CD14-positive monocyte (primary cell): ENCODE data around the gene CFAP157. TPM values are rescaled to one million over a fixed set of nuclear protein-coding genes. Genes with fewer than 3 reads are reported as not detected.

Experiments used
- DNase-seq, 3 donors: peaks; one replicate each; pipeline ENCODE4 v3.0.0-alpha.2; 2011 to 2022
- H2AFZ ChIP-seq: 2 replicates; pipeline ENCODE4 v1.6.0; 2012; ENCODE audit warnings: mild to moderate bottlenecking, low read depth, low read length, inconsistent platforms; ENCODE audit not compliant: insufficient read depth, poor library complexity, severe bottlenecking
- H3K27ac ChIP-seq, 2 donors: 1 replicate in 1 of 2; 2 replicates in 1 of 2; pipeline ENCODE4 v1.5.1; 2012 to 2013; ENCODE audit warnings: low read length in 2 of 2, control low read depth in 1 of 2, inconsistent platforms in 1 of 2, low read depth in 1 of 2, mild to moderate bottlenecking in 1 of 2
- H3K27me3 ChIP-seq, 2 donors: one replicate each; pipeline versions ENCODE4 v1.6.0 to v1.6.1; 2011 to 2013; ENCODE audit warnings: low read length in 2 of 2; ENCODE audit not compliant: control insufficient read depth in 2 of 2, insufficient read depth in 2 of 2
- H3K36me3 ChIP-seq, 2 donors: replicated peaks in 1 of 2; 1 replicate in 1 of 2; 2 replicates in 1 of 2; pipeline versions ENCODE4 v1.5.1 to v1.6.1; 2012 to 2013; ENCODE audit warnings: low read length in 2 of 2, control low read depth in 1 of 2, inconsistent platforms in 1 of 2, mild to moderate bottlenecking in 1 of 2; ENCODE audit not compliant: insufficient read depth in 2 of 2, control insufficient read depth in 1 of 2
- H3K4me1 ChIP-seq, 2 donors: 1 replicate in 1 of 2; 2 replicates in 1 of 2; pipeline versions ENCODE4 v1.5.1 to v1.6.1; 2012 to 2013; ENCODE audit warnings: low read length in 2 of 2, control low read depth in 1 of 2, inconsistent platforms in 1 of 2, mild to moderate bottlenecking in 1 of 2, moderate library complexity in 1 of 2; ENCODE audit not compliant: insufficient read depth in 2 of 2, control insufficient read depth in 1 of 2
- H3K4me2 ChIP-seq: replicated peaks from 2 replicates; pipeline ENCODE3; 2012; ENCODE audit warnings: low read length, moderate library complexity, mild to moderate bottlenecking; ENCODE audit not compliant: poor library complexity, severe bottlenecking; ENCODE audit errors: extremely low read depth
- H3K4me3 ChIP-seq, 3 experiments: fragments of 200-600 bp in 1 of 3; sonication (generic) in 1 of 3; replicated peaks in 1 of 3; 1 replicate in 2 of 3; 2 replicates in 1 of 3; pipeline ENCODE4 v1.5.1; 2011 to 2013; ENCODE audit warnings: low read length in 3 of 3, mild to moderate bottlenecking in 3 of 3, control low read depth in 2 of 3, low read depth in 2 of 3, inconsistent platforms in 1 of 3, moderate library complexity in 1 of 3
- H3K79me2 ChIP-seq: 2 replicates; pipeline ENCODE4 v1.6.0; 2012; ENCODE audit warnings: mild to moderate bottlenecking, control low read depth, inconsistent platforms, low read length, moderate library complexity; ENCODE audit not compliant: insufficient read depth
- H3K9ac ChIP-seq: 2 replicates; pipeline ENCODE4 v1.6.0; 2017; ENCODE audit warnings: low read length, mild to moderate bottlenecking; ENCODE audit not compliant: insufficient read depth, poor library complexity, severe bottlenecking
- H3K9me3 ChIP-seq, 2 donors: replicated peaks in 1 of 2; 1 replicate in 1 of 2; 2 replicates in 1 of 2; pipeline versions ENCODE4 v1.5.1 to v1.6.1; 2012 to 2013; ENCODE audit warnings: low read length in 2 of 2, control low read depth in 1 of 2; ENCODE audit not compliant: control insufficient read depth in 1 of 2, insufficient read depth in 1 of 2
- H4K20me1 ChIP-seq: 2 replicates; pipeline ENCODE4 v1.6.0; 2012; ENCODE audit warnings: mild to moderate bottlenecking, low read length, control low read depth, moderate library complexity; ENCODE audit not compliant: insufficient read depth
- H3K27ac Mint-ChIP-seq, 7 donors: one replicate each; pipeline ENCODE4 v1.8.0; 2020; ENCODE audit warnings: mild to moderate bottlenecking in 7 of 7, mixed read lengths in 7 of 7, moderate library complexity in 6 of 7, inconsistent platforms in 2 of 7
- H3K27me3 Mint-ChIP-seq, 3 donors: one replicate each; pipeline ENCODE4 v1.8.0; 2021 to 2022; ENCODE audit warnings: low read depth in 3 of 3, mild to moderate bottlenecking in 3 of 3, mixed read lengths in 3 of 3, moderate library complexity in 3 of 3, inconsistent platforms in 1 of 3
- H3K36me3 Mint-ChIP-seq, 2 donors: one replicate each; pipeline ENCODE4 v1.8.0; 2020; ENCODE audit warnings: mixed read lengths in 2 of 2, inconsistent platforms in 1 of 2, mild to moderate bottlenecking in 1 of 2
- H3K4me1 Mint-ChIP-seq: one replicate; pipeline ENCODE4 v1.8.0; 2020; ENCODE audit warnings: mild to moderate bottlenecking, mixed read lengths
- H3K4me3 Mint-ChIP-seq, 2 donors: one replicate each; pipeline ENCODE4 v1.8.0; 2020; ENCODE audit warnings: mild to moderate bottlenecking in 2 of 2, mixed read lengths in 2 of 2, moderate library complexity in 1 of 2
- H3K9me3 Mint-ChIP-seq, 7 donors: one replicate each; pipeline ENCODE4 v1.8.0; 2020 to 2022; ENCODE audit warnings: mixed read lengths in 7 of 7, mild to moderate bottlenecking in 6 of 7, moderate library complexity in 6 of 7, inconsistent platforms in 2 of 7
- WGBS: methylation state at CpG from one replicate; pipeline ENCODE4 v1.1.5; 2013; ENCODE audit warnings: missing lambda C conversion rate; ENCODE audit not compliant: insufficient coverage; 5-methylcytosine and 5-hydroxymethylcytosine counted together
- intact Hi-C, 2 donors: fragments of 100-400 bp; cut with micrococcal nuclease; formaldehyde crosslinking; loops; one replicate each; pipeline versions ENCODE4 v1.15.0 to v1.15.1; 2023
- polyA plus RNA-seq, 3 donors: library from polyadenylated mRNA; depleted of rRNA in 1 of 3; unstranded in 2 of 3; stranded (reverse) in 1 of 3; fragments of 300-500 nt in 2 of 3; fragments of >200 nt in 1 of 3; fragmentation: Illumina TruSeq in 2 of 3; gene quantifications; 1 replicate in 2 of 3; 2 replicates in 1 of 3; pipeline ENCODE4 v1.2.3, GENCODE V29; 2012 to 2021
- TF ChIP-seq, protein P1 (sequence below): fragments of 200-600 bp; IDR thresholded peaks from one replicate; pipeline ENCODE4 v1.8.0; 2022; ENCODE audit warnings: antibody characterized with exemption, mild to moderate bottlenecking

CFAP157 gene
- polyA plus RNA-seq, 3 donors = 0.06 to 0.09 TPM; not detected in 1

DNA sequence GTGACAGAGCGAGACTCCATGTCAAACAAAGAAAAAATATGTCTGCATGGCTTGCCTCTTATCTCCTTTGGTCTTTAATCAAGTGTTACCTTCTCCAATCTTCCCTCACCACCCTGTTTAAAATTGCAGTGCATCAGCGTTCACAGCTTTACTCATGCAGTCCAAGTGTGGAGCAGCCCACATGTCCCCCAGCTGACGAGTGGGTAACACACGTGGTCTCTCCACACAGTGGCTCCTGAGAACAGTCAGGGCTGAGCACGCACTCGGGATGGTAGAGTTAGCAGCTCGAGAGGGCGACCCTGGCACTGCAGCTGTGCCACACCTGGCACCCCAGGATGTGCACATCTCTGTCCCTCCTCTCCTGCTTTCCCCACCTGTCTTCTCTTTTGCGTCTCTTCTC lies 25.9 kb upstream of the CFAP157 start:
- no peaks in the 10 kb centered on the region for H3K9me3 ChIP-seq
- H3K4me1 Mint-ChIP-seq = no peaks in the 10 kb centered on the region
- H3K4me1 ChIP-seq = no peaks in the 10 kb centered on the region
- peaks cover 0 to 6% (median 2%) of the 10 kb centered on the region in 3 donors for H3K27me3 Mint-ChIP-seq
- H3K9me3 Mint-ChIP-seq = no peaks in the 10 kb centered on the region
- no peak overlapping the region for H3K4me3 Mint-ChIP-seq
- no peaks in the 10 kb centered on the region for H3K79me2 ChIP-seq
- H2AFZ ChIP-seq = no peak overlapping the region
- intact Hi-C loops = no loop called here
- H3K27ac Mint-ChIP-seq = no peak overlapping the region
- no peaks in the 10 kb centered on the region for H3K27me3 ChIP-seq
- H3K36me3 Mint-ChIP-seq = no peaks in the 10 kb centered on the region
- TF ChIP-seq, protein P1, sequence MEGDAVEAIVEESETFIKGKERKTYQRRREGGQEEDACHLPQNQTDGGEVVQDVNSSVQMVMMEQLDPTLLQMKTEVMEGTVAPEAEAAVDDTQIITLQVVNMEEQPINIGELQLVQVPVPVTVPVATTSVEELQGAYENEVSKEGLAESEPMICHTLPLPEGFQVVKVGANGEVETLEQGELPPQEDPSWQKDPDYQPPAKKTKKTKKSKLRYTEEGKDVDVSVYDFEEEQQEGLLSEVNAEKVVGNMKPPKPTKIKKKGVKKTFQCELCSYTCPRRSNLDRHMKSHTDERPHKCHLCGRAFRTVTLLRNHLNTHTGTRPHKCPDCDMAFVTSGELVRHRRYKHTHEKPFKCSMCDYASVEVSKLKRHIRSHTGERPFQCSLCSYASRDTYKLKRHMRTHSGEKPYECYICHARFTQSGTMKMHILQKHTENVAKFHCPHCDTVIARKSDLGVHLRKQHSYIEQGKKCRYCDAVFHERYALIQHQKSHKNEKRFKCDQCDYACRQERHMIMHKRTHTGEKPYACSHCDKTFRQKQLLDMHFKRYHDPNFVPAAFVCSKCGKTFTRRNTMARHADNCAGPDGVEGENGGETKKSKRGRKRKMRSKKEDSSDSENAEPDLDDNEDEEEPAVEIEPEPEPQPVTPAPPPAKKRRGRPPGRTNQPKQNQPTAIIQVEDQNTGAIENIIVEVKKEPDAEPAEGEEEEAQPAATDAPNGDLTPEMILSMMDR = no peak
- H3K27ac ChIP-seq = no peak overlapping the region
- DNase-seq = no peak
- H3K4me2 ChIP-seq = no peak overlapping the region
- WGBS = 94% methylated on average over 8 of the region's 9 CpGs
- H3K4me3 ChIP-seq = no peak overlapping the region
- H4K20me1 ChIP-seq = no peaks in the 10 kb centered on the region
- H3K36me3 ChIP-seq = no peaks in the 10 kb centered on the region
- H3K9ac ChIP-seq = no peak overlapping the region

DNA sequence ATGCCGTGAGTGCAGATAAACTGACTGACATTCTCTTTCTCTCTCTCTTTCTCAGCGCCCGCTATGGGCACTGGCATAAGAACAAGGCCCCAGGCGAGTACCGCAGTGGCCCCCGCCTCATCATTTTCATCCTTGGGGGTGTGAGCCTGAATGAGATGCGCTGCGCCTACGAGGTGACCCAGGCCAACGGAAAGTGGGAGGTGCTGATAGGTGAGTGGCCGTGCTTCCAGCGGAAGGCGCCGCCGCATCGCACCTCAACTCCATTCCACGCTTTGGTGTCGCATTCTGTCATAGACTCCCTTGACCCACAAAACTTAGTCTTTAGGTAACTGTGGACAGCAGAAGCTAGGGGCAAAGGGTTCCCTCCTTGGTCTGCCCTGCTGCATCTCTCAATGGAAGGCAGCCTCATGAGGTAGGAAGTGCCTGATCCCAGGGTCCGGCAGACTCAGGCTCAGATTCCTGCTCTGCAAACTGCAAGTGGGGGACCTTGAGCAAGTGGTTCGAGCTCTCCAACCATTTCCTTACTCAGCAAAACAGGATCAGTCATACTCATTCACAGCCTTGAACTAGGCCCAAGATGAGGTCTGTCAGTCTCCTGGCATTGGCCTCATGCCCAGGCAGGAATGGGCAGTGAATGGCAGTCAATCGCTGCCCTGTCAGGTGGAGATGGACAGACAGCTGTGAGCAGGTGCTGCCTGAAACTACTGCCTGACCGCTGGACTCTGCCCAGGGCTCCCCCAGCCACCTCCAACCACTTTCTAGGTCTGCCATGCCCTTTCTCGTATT lies 24.2 kb upstream of the CFAP157 start:
- no peaks in the 10 kb centered on the region for H3K36me3 Mint-ChIP-seq
- Histone ChIP-seq H3K4me2 (no peak overlapping the region), H3K4me3 (no peak overlapping the region), H3K9ac (no peak overlapping the region), H3K4me1 (no peaks in the 10 kb centered on the region), H2AFZ (no peak overlapping the region), H3K36me3 (no peaks in the 10 kb centered on the region), H3K9me3 (no peaks in the 10 kb centered on the region), H3K27me3 (no peaks in the 10 kb centered on the region), H3K27ac (no peak overlapping the region), H3K79me2 (no peaks in the 10 kb centered on the region), H4K20me1 (no peaks in the 10 kb centered on the region)
- H3K4me1 Mint-ChIP-seq = no peaks in the 10 kb centered on the region
- no peak for DNase-seq
- no peak overlapping the region for H3K4me3 Mint-ChIP-seq
- whole genome bisulfite sequencing = 97% methylated on average over 4 of the region's 23 CpGs
- H3K27ac Mint-ChIP-seq = no peak overlapping the region
- TF ChIP-seq, protein P1 = no peak
- no peaks in the 10 kb centered on the region for H3K9me3 Mint-ChIP-seq
- peaks cover 0 to 7% (median 2%) of the 10 kb centered on the region in 3 donors for H3K27me3 Mint-ChIP-seq
- intact Hi-C loops = no loop called here
